CD4-positive, alpha-beta T cell (primary cell): ENCODE data around the gene GPR17. TPM values are rescaled to one million over a fixed set of nuclear protein-coding genes. Genes with fewer than 3 reads are reported as not detected.

Source experiments
- ATAC-seq: fragments of 200-7000 bp; cut with Tn5 transposase; one replicate; pipeline ENCODE4 v1.10.0; 2022; ENCODE audit warnings: mild to moderate bottlenecking; ENCODE audit not compliant: poor library complexity
- CTCF ChIA-PET: fragments of 350-600 bp; sonication (Branson Sonifier 250); formaldehyde crosslinking; loops from one replicate; lab custom pipeline; 2021; ENCODE audit warnings: antibody characterized with exemption, inconsistent platforms; lab: Charles Lee
- POLR2A ChIA-PET: fragments of 350-600 bp; sonication (Branson Sonifier 250); formaldehyde crosslinking; loops from one replicate; lab custom pipeline; 2021; ENCODE audit warnings: antibody characterized with exemption, inconsistent platforms; lab: Charles Lee
- DNase-seq, 14 experiments: peaks; one replicate each; pipeline ENCODE4 v3.0.0-alpha.2; 2013 to 2020; ENCODE audit warnings: mixed read lengths in 2 of 14
- H3K27ac ChIP-seq, 2 donors: one replicate each; pipeline versions ENCODE4 v1.5.1 to v1.7.0; 2013; ENCODE audit warnings: low read length in 2 of 2, low read depth in 1 of 2, mild to moderate bottlenecking in 1 of 2
- H3K27me3 ChIP-seq, 2 experiments: 1 replicate in 1 of 2; 2 replicates in 1 of 2; pipeline versions ENCODE4 v1.6.1 to v1.7.0; 2013; ENCODE audit warnings: low read length in 2 of 2, control low read depth in 1 of 2, mild to moderate bottlenecking in 1 of 2, moderate library complexity in 1 of 2; ENCODE audit not compliant: insufficient read depth in 2 of 2, control insufficient read depth in 1 of 2
- H3K36me3 ChIP-seq: one replicate; pipeline ENCODE4 v1.6.1; 2013; ENCODE audit warnings: low read length, control low read depth; ENCODE audit not compliant: insufficient read depth
- H3K4me1 ChIP-seq: one replicate; pipeline ENCODE4 v1.6.1; 2013; ENCODE audit warnings: low read length, control low read depth; ENCODE audit not compliant: insufficient read depth
- H3K4me3 ChIP-seq: one replicate; pipeline ENCODE4 v1.5.1; 2013; ENCODE audit warnings: mild to moderate bottlenecking, low read length, moderate library complexity
- H3K9me3 ChIP-seq, 2 experiments: 1 replicate in 1 of 2; 2 replicates in 1 of 2; pipeline versions ENCODE4 v1.6.1 to v1.7.0; 2013; ENCODE audit warnings: low read length in 2 of 2, mild to moderate bottlenecking in 2 of 2, control low read depth in 1 of 2, moderate library complexity in 1 of 2; ENCODE audit not compliant: control insufficient read depth in 1 of 2, insufficient read depth in 1 of 2
- H3K27ac Mint-ChIP-seq: one replicate; pipeline ENCODE4 v1.8.0; 2020; ENCODE audit warnings: mixed read lengths
- H3K27me3 Mint-ChIP-seq: one replicate; pipeline ENCODE4 v1.8.0; 2021; ENCODE audit warnings: mixed read lengths
- H3K36me3 Mint-ChIP-seq: one replicate; pipeline ENCODE4 v1.8.0; 2021; ENCODE audit warnings: low read depth, mixed read lengths
- H3K4me1 Mint-ChIP-seq: one replicate; pipeline ENCODE4 v1.8.0; 2021; ENCODE audit warnings: low read depth, mixed read lengths
- H3K4me3 Mint-ChIP-seq: one replicate; pipeline ENCODE4 v1.8.0; 2020; ENCODE audit warnings: mild to moderate bottlenecking, mixed read lengths
- H3K9me3 Mint-ChIP-seq: one replicate; pipeline ENCODE4 v1.8.0; 2020; ENCODE audit warnings: mixed read lengths
- intact Hi-C, 2 experiments: fragments of 100-400 bp; cut with DNase I in 1 of 2; cut with micrococcal nuclease in 1 of 2; formaldehyde crosslinking; loops; one replicate each; pipeline versions ENCODE4 v1.15.1 to v1.9.0; 2023 to 2025; cut with DNase I, micrococcal nuclease
- total RNA-seq, 174 experiments: library from RNA in 2 of 174; stranded (reverse) in 2 of 174; gene quantifications; one replicate each; pipeline ENCODE4 v1.2.3 and lab custom pipeline; 2021 to 2026
- TF ChIP-seq, protein P1 (sequence below): fragments of 200-600 bp; IDR thresholded peaks from one replicate; pipeline ENCODE4 v1.8.0; 2022; ENCODE audit warnings: antibody characterized with exemption, mild to moderate bottlenecking

The GPR17 gene
- total RNA-seq, 2 experiments from 2014 or later = not detected

- no peaks in the 10 kb centered on the region for H3K9me3 Mint-ChIP-seq
- peak; percentile 85 for ATAC-seq
- peak; percentile 42 to 83 (median 62) for DNase-seq
- TF ChIP-seq, protein P1, sequence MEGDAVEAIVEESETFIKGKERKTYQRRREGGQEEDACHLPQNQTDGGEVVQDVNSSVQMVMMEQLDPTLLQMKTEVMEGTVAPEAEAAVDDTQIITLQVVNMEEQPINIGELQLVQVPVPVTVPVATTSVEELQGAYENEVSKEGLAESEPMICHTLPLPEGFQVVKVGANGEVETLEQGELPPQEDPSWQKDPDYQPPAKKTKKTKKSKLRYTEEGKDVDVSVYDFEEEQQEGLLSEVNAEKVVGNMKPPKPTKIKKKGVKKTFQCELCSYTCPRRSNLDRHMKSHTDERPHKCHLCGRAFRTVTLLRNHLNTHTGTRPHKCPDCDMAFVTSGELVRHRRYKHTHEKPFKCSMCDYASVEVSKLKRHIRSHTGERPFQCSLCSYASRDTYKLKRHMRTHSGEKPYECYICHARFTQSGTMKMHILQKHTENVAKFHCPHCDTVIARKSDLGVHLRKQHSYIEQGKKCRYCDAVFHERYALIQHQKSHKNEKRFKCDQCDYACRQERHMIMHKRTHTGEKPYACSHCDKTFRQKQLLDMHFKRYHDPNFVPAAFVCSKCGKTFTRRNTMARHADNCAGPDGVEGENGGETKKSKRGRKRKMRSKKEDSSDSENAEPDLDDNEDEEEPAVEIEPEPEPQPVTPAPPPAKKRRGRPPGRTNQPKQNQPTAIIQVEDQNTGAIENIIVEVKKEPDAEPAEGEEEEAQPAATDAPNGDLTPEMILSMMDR = no peak
- Histone ChIP-seq H3K4me1 (peaks cover 74% of the 10 kb centered on the region), H3K4me3 (peak overlapping the region; percentile 63), H3K9me3 (no peaks in the 10 kb centered on the region), H3K36me3 (peaks cover 3% of the 10 kb centered on the region), H3K27me3 (no peaks in the 10 kb centered on the region), H3K27ac (peak overlapping the region; percentile 68 to 75)
- intact Hi-C loops = loop anchor here (5.0 to 10.0 kb wide), 2 partner anchors 60 to 557 kb away; partner anchors contain the start of gene SFT2D3 (in 2 of the 2)
- peak overlapping the region; percentile 94 for H3K27ac Mint-ChIP-seq
- ChIA-PET CTCF (interaction anchor here (1.6 kb wide), 1 partner anchor 51 kb away, joined by 6 read pairs; no protein-coding TSS in a partner anchor), POLR2A (interaction anchor here (0.6 to 2.2 kb wide), 5 partner anchors 20 to 386 kb away, joined by 3 to 12 read pairs (median 3); partner anchors contain the start of genes SAP130 and SFT2D3)
- H3K4me1 Mint-ChIP-seq = peaks cover 74% of the 10 kb centered on the region
- H3K4me3 Mint-ChIP-seq = peak overlapping the region; percentile 79
- H3K27me3 Mint-ChIP-seq = no peaks in the 10 kb centered on the region
- H3K36me3 Mint-ChIP-seq = no peaks in the 10 kb centered on the region
Observed at GRCh38 chr2:127641846-127642507, 4.0 kb upstream of the GPR17 start.

DNA sequence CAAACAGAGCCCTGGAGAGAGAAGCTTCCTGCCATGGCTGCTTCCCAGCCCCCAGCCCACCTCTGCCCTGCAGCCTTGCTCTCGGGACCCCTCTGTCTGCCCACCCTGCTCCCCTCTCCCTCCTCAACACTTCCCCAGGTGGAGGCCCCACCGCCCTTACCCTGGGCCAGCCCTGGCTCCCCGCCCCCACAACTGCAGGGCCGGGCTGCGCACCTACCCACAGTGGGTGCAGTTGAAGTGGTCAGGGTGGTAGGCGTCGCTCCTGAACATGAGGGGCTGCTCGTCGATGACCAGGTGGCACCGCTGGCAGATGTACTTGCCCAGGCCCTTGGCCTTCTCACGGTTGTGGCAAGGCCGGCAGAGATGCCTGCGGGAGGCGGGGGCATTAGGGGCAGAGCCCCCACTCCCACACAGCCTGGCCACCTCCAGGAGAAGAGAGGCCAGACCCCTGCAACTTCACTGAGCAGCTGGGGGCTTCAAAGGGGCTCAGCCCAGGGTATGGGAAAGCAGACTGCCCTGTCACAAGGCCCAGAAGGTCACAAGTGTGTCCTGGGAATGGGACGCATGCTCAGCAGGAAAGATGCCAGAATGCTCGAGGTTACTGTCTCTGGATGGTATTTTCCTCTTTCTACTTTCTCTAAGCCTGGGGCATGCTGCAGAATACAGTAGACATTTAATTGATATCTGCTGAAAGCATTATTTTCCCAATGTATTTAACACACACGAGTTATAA lies 3.1 kb upstream of the GPR17 start:
- TF ChIP-seq, protein P1 = no peak
- Histone ChIP-seq H3K9me3 (no peaks in the 10 kb centered on the region), H3K27ac (peak overlapping the region in 1 of 2 donors; percentile 69), H3K4me3 (no peak overlapping the region), H3K4me1 (peaks cover 65% of the 10 kb centered on the region), H3K27me3 (no peaks in the 10 kb centered on the region), H3K36me3 (peaks cover 3% of the 10 kb centered on the region)
- Mint-ChIP-seq H3K4me1 (peaks cover 72% of the 10 kb centered on the region), H3K27me3 (no peaks in the 10 kb centered on the region), H3K4me3 (no peak overlapping the region), H3K9me3 (no peaks in the 10 kb centered on the region), H3K36me3 (no peaks in the 10 kb centered on the region), H3K27ac (peak overlapping the region; percentile 94)
- POLR2A ChIA-PET = interaction anchor here (1.7 to 2.2 kb wide), 2 partner anchors 27 to 59 kb away, joined by 4 to 12 read pairs; partner anchors contain the start of gene SFT2D3
- intact Hi-C loops = loop anchor here (5.0 to 10.0 kb wide), 2 partner anchors 59 to 558 kb away; partner anchors contain the start of gene SFT2D3 (in 2 of the 2)
- CTCF ChIA-PET = interaction anchor here (1.6 kb wide), 1 partner anchor 52 kb away, joined by 6 read pairs; no protein-coding TSS in a partner anchor
- DNase-seq (no peak), ATAC-seq (no peak)

DNA sequence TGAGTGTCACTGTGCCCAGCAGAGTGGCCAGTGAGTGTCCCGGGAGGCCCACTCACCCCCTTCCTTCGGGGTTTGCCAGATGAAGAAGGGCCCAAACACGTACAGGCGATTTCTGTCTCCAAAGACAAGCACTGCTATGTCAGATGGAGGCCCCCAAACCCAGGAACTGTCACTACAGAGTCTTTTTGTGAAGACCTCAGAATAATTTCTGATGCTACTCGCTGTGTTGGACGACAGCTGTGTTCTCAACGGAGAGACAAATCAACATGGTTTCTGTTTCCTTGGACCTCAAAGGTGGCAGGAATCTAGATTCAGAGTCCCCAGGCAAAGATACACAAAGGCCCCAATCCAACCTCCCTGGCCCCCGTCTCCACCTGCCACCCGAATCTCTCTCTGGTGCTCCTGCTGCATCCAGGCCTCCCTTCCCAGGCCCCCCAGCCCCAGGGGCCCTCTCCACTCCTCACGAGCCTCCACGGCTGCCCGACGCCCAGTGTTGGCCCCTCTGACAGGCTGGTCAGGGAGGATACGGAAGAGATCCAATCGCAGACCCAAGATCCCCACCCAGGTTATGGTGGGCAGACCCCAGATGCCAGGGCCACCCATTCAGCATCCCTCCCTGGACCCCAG lies 2.4 kb upstream of the GPR17 start:
- DNase-seq = no peak
- H3K4me1 Mint-ChIP-seq = peaks cover 72% of the 10 kb centered on the region
- Histone ChIP-seq H3K27ac (no peak overlapping the region), H3K9me3 (no peaks in the 10 kb centered on the region), H3K4me3 (no peak overlapping the region), H3K27me3 (no peaks in the 10 kb centered on the region), H3K36me3 (peaks cover under 1% of the 10 kb centered on the region), H3K4me1 (peaks cover 58% of the 10 kb centered on the region)
- H3K36me3 Mint-ChIP-seq = no peaks in the 10 kb centered on the region
- intact Hi-C loops = loop anchor here (5.0 to 10.0 kb wide), 2 partner anchors 59 to 559 kb away; partner anchors contain the start of gene SFT2D3 (in 2 of the 2)
- H3K4me3 Mint-ChIP-seq = no peak overlapping the region
- TF ChIP-seq, protein P1 = no peak
- CTCF ChIA-PET = no interaction called here
- ATAC-seq = no peak
- peak overlapping the region; percentile 94 for H3K27ac Mint-ChIP-seq
- H3K27me3 Mint-ChIP-seq = no peaks in the 10 kb centered on the region
- H3K9me3 Mint-ChIP-seq = no peaks in the 10 kb centered on the region
- POLR2A ChIA-PET = interaction anchor here (2.2 kb wide), 1 partner anchor 58 kb away, joined by 12 read pairs; the partner anchor contains the start of gene SFT2D3
